ENCODE results near the gene PSAPL1. TPM values are rescaled to one million over a fixed set of nuclear protein-coding genes. Genes with fewer than 3 reads are reported as not detected.

Gene PSAPL1
- total RNA-seq, 1 donor, result not detected

GRCh38 chr4:7416745-7417432 is 17.8 kb downstream of the PSAPL1 start:
- no peak for TF ChIP-seq CTCF (IDR thresholded peaks at IDR 0.05; ENCODE audit: insufficient read depth, low read length)
- no peak for DNase-seq (ENCODE audit: low read depth)

GRCh38 chr4:7415927-7416686 is 18.6 kb downstream of the PSAPL1 start:
- no peak for TF ChIP-seq CTCF (IDR thresholded peaks at IDR 0.05; ENCODE audit: insufficient read depth, low read length)
- DNase-seq (ENCODE audit: low read depth), result no peak
- no peak overlapping the region for H3K4me3 ChIP-seq (ENCODE audit: low read depth, low read length)

More at GRCh38 chr4:7416745-7417432, 17.8 kb downstream of the PSAPL1 start:
- no peak overlapping the region for H3K4me3 ChIP-seq (ENCODE audit: low read depth, low read length)

GRCh38 chr4:7414736-7415510 is 19.8 kb downstream of the PSAPL1 start:
- H3K4me3 ChIP-seq (ENCODE audit: low read depth, low read length), result no peak overlapping the region
- no peak for DNase-seq (ENCODE audit: low read depth)
- no peak for TF ChIP-seq CTCF (IDR thresholded peaks at IDR 0.05; ENCODE audit: insufficient read depth, low read length)

- no peak overlapping the region for H3K4me3 ChIP-seq (ENCODE audit: low read depth, low read length)
- DNase-seq (ENCODE audit: low read depth), result no peak
- TF ChIP-seq CTCF (IDR thresholded peaks at IDR 0.05; ENCODE audit: insufficient read depth, low read length), result no peak
These were observed 20.7 kb downstream of the PSAPL1 start for GRCh38 chr4:7414046-7414445.

- no peak for DNase-seq (ENCODE audit: low read depth)
- TF ChIP-seq CTCF (IDR thresholded peaks at IDR 0.05; ENCODE audit: insufficient read depth, low read length), result no peak
- H3K4me3 ChIP-seq (ENCODE audit: low read depth, low read length), result no peak overlapping the region
These were observed 22.2 kb downstream of the PSAPL1 start for GRCh38 chr4:7412554-7412912.

- DNase-seq (ENCODE audit: low read depth), result no peak
- no peak overlapping the region for H3K4me3 ChIP-seq (ENCODE audit: low read depth, low read length)
- TF ChIP-seq CTCF (IDR thresholded peaks at IDR 0.05; ENCODE audit: insufficient read depth, low read length), result no peak
These were observed 22.7 kb downstream of the PSAPL1 start for GRCh38 chr4:7411896-7412553.
